Hematopoietic multipotent progenitor cell (in vitro differentiated cells): ENCODE results near the gene VAV3. TPM values are rescaled to one million over a fixed set of nuclear protein-coding genes. Genes with fewer than 3 reads are reported as not detected.

Source experiments
- DNase-seq, 3 donors: peaks; one replicate each; pipeline ENCODE4 v3.0.0-alpha.2; 2011 to 2015; ENCODE audit warnings: low read depth in 2 of 3, low spot score in 2 of 3
- total RNA-seq: library from RNA; depleted of rRNA; stranded (reverse); fragments of >200 nt; gene quantifications from one replicate; pipeline ENCODE4 v1.2.3, GENCODE V29; 2012

The VAV3 gene
- total RNA-seq, 1 donor: 30.7 TPM

GRCh38 chr1:107609808-107610207 lies 355.2 kb downstream of the VAV3 start:
- no peak for DNase-seq

DNA sequence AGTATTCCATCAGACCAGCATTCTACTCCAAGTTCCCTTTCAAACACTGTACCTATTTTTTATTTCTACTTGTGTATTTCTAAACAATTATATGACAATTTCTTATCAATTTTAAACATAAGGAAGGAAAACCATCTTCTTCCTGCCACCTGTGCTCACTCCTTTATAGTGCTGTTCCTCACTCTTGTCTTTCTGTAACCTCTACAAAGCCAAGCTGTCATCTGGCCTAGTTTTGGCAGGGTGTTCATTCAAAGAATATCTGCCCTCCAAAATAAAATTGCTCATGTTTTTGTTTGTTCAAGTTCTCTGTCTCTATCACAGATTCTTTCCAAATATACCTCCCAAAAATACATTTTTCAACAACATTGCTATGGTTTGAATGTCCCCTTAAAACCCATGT lies 360.2 kb downstream of the VAV3 start:
- no peak for DNase-seq

GRCh38 chr1:107600607-107601160 lies 364.3 kb downstream of the VAV3 start:
- no peak for DNase-seq

DNA sequence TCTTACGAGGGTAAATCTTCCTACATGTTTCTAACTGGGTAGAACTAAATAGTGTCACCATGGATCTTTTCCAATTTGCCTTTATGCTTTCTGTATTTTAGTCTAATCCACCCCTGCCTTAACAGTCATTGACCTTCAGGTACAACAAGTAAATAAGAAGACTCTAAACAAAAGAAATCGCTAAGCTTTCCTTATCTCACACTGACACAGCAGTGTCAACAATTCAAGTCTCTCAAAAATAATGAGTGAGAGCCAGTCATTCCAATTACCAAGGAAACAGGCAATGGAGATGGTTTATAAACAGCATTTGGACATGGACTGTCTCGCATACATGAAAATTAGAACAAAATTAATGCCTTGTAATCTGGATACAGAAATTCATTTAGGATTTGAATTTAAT lies 365.8 kb downstream of the VAV3 start:
- no peak for DNase-seq

GRCh38 chr1:107597290-107597689 lies 367.7 kb downstream of the VAV3 start:
- DNase-seq: no peak

GRCh38 chr1:107594536-107594935 lies 370.4 kb downstream of the VAV3 start:
- DNase-seq: no peak

GRCh38 chr1:107593501-107594209 lies 371.3 kb downstream of the VAV3 start:
- DNase-seq: no peak

DNA sequence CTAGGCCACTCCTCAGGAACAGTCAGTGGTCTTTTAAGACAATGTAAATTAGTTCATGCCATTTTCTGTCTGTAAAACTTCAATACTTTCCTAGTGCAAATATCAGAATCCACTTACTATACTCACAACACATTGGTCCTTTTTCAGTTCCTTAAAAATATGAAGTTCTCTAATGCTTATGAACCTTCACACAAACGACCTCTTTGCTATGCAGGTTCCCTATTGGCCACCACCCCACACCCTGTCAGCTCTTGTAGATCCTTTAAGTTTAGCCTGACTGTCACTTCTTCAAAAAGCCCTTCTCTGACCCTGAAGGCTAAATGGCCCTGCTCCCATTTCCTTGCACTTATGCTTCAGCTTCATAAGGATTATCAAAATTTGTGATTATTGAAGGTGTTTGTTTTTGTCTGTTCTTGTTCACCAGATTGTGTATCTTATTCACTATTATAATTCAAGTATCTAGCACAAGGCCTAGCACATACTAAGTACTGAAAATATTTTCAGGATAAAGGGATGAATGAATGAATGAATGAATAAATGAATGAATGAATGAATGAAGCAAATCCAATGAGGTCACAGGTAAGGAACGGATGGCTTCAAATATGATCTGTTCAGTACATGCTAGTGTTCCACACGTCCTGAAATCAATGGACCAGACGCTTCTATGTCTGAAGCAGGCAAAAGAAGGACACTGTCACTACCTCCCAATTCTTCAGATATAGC lies 373.9 kb downstream of the VAV3 start:
- no peak for DNase-seq

- DNase-seq: no peak
Measured at GRCh38 chr1:107590087-107590486, 374.9 kb downstream of the VAV3 start.

DNA sequence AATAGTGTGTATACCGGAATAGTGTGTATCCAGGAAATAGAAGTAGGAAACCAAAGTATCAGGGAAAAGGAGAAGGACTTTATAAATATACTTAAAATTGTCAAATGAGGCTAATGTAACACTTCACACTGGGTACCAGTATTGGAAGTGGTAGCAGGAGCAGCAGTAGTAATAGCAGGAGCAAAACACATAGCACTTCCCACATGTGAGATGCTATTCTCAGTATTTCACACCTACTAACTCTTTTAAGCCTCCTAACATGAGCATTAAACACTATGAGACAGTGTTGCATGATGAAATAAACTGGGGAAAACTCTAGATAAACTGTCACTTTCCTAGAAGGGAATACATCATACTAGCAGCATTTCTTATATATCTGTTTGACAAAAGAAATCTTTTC lies 376.7 kb downstream of the VAV3 start:
- no peak for DNase-seq

DNA sequence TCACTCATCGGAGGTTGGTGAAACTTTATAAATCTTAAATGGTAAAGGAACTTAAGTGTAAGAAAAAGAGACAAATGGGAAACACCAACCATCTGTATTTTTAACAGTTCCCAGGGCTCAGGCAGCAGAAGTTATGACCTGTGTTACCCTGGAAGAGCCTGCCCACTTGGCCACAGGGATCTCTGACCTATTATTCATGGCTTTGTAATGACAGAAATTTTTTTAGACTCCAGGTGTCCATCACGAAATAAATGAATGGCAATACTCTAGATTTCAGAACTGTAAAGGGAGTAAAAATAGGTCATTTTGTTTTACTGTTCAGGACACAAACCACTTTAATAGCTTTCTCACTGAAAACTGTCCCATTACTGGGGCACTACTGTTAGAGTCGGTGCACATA lies 389.8 kb downstream of the VAV3 start:
- DNase-seq: no peak

DNA sequence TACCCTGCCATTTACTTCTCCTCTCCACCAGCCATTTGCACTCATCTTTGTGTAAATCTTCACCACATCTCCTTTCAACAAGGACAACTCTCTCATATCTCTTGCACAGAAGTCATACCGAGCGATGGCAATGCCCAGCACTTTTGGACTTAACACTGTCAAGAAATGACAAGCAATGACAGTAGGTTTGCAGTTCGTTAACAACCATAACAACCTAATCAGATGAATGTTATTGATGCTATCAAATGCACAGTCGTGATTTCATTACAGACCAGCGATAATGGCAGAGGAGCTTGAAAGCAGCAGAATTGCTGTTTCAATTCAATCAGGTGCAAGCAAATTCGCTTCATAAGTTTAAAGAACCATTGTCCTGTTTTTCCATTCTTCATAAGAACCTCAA lies 390.9 kb downstream of the VAV3 start:
- DNase-seq: no peak

DNA sequence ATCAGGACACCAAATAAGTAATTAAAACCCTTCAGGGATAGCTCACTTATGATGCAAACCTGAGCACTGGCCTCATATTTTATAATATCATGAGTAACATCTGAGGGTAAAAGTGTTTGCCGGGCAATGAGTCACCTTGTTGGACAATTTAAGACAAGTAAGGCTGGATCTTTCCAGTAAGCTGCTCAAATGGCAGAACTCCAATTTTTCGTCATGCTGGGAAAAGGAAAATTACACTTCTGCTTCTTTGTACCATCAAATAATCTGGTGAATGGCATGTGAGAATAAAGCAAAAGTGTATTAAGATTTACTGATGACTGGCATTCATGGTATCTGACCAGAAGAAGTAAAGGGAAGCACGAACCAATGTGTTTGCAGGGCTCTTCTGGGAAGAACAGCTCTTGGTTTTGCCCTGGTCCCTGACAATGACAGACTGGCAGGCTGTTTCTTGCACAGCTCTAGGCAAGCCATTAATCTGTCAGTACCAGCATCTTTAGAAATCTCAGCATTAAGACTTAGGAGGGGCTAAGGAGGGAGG lies 392.2 kb downstream of the VAV3 start:
- DNase-seq: no peak

GRCh38 chr1:107570768-107571167 lies 394.2 kb downstream of the VAV3 start:
- DNase-seq: no peak

DNA sequence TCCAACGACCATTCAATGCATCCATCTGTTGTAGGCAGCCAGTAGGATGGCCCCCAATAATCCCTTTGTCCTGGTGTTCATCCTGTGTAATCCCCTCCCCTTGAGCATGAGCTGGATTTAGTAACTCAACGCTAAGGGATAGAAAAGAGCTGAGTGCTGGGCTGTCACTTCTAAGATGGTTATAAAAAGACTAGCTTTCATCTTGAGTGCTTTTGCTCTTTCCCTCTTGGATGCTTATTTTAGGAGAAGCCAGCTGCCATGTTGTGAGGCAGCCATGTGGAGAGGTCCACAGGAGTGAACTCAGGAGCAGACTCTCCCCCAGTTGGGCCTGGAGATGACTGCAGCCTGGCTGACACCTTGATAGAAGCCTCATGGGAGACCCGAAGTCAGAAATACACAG lies 401.5 kb downstream of the VAV3 start:
- no peak for DNase-seq

- no peak for DNase-seq
Measured at GRCh38 chr1:107559881-107560280, 405.1 kb downstream of the VAV3 start.

GRCh38 chr1:107557095-107557494 lies 407.9 kb downstream of the VAV3 start:
- DNase-seq: no peak

DNA sequence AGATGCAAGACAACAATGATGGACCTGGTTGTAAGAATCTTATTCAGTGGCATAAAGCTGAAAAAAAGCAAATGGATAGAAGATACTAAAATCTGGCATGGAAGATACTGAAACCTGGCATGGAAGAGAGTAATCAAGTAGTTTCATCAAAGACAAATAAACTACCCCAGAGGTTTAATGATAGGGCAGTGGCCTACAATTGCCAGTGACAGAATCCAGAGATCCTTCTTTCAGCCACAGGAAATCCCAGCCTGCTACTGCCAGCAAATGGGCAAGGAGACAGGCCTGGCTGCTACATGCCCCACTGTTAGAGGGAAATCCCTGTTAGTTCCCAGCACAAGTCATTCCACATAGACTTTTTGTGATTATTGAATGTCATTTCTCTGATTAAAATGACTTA lies 409.4 kb downstream of the VAV3 start:
- DNase-seq: no peak

- DNase-seq: no peak
Measured at GRCh38 chr1:107552781-107553180, 412.2 kb downstream of the VAV3 start.

GRCh38 chr1:107551456-107551855 lies 413.5 kb downstream of the VAV3 start:
- DNase-seq: no peak

DNA sequence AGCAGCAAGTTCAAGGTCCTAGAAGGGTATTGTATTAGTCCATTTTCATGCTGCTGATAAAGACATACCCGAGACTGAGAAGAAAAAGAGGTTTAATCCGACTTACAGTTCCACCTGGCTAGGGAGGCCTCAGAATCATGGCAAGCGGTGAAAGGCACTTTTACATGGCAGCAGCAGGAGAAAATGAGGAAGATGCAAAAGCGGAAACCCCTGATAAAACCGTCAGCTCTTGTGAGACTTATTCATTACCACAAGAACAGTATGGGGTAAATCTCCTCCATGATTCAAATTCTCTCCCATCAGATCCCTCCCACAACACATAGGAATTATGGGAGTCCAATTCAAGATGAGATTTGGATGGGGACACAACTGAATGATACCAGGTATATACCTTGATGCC lies 414.6 kb downstream of the VAV3 start:
- DNase-seq: no peak
